Skeletal muscle tissue (tissue), 4 donors: ENCODE results near the gene MYOC. TPM values are rescaled to one million over a fixed set of nuclear protein-coding genes. Genes with fewer than 3 reads are reported as not detected.
"Not testable (repeated sequence)": the region's sequence is repeated elsewhere in the genome, so short reads cannot be mapped to it uniquely, and the experiment has no call there.

Experiments used
- H3K27ac ChIP-seq: one replicate; pipeline ENCODE4 v1.7.0; 2013; ENCODE audit warnings: mild to moderate bottlenecking, low read depth, low read length, inconsistent platforms
- H3K27me3 ChIP-seq, 3 donors: one replicate each; pipeline ENCODE4 v1.7.0; 2013; ENCODE audit warnings: low read length in 3 of 3; ENCODE audit not compliant: control insufficient read depth in 3 of 3, insufficient read depth in 3 of 3
- H3K36me3 ChIP-seq, 3 donors: one replicate each; pipeline ENCODE4 v1.7.0; 2013; ENCODE audit warnings: low read length in 3 of 3; ENCODE audit not compliant: control insufficient read depth in 3 of 3, insufficient read depth in 3 of 3
- H3K4me1 ChIP-seq, 3 donors: one replicate each; pipeline ENCODE4 v1.7.0; 2013; ENCODE audit warnings: low read length in 3 of 3, mild to moderate bottlenecking in 3 of 3; ENCODE audit not compliant: control insufficient read depth in 3 of 3, insufficient read depth in 3 of 3
- H3K4me3 ChIP-seq, 3 donors: one replicate each; pipeline ENCODE4 v1.7.0; 2013; ENCODE audit warnings: low read length in 3 of 3
- H3K9ac ChIP-seq, 3 donors: one replicate each; pipeline ENCODE4 v1.7.0; 2013; ENCODE audit warnings: low read length in 3 of 3, mild to moderate bottlenecking in 3 of 3, moderate library complexity in 2 of 3, low read depth in 1 of 3
- H3K9me3 ChIP-seq, 3 donors: one replicate each; pipeline ENCODE4 v1.7.0; 2013; ENCODE audit warnings: low read length in 3 of 3; ENCODE audit not compliant: control insufficient read depth in 3 of 3
- total RNA-seq: library from RNA; depleted of rRNA; stranded (reverse); fragments of >200 nt; gene quantifications from one replicate; pipeline ENCODE4 v1.2.3, GENCODE V29; 2014
- donor health status: Osteomylitis.

MYOC gene
- total RNA-seq, 1 donor from 2014 or later, result 5.2 TPM

DNA sequence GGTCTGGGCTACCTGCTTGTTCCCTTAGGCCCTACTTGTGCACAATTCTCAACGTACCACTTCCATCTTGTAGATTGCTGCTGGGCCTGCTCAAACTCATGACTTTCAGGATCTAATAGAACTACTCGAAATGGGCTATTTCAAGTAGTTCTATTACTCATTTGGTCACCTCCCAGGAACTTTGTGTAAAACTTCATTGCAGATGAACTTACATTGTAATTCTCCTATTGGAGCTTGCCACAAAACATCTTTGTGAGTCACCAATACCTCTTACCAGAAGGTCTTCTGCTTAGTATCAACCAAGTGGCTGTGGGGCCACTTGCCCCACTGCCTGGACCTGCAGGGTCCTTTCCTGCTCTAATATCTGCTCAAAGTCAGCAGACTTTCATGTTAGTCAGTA, 41.2 kb downstream of the MYOC start:
- H3K9ac ChIP-seq, result no peak overlapping the region
- H3K27ac ChIP-seq, result no peak overlapping the region
- H3K4me1 ChIP-seq, result no peaks in the 10 kb centered on the region
- no peak overlapping the region for H3K4me3 ChIP-seq
- H3K27me3 ChIP-seq, result no peaks in the 10 kb centered on the region
- no peaks in the 10 kb centered on the region for H3K36me3 ChIP-seq
- H3K9me3 ChIP-seq, result no peaks in the 10 kb centered on the region

DNA sequence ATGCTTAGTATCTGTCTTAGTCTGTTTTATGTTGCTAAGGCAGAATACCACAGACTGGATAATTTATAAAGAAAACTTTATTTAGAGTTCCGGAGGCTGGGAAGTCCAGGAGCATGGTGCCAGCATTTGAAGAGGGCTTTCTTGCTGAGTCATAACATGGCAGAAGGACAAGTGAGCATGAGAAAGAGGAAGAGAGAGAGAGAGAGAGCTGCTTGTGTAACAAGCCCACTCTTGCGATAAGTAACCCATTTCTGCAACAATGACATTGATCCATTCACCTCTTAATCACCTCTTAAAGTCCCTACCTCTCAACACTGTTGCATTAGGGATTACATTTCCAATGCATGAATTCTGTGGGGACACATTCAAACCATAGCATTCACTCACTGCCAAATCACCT, 42.1 kb downstream of the MYOC start:
- Histone ChIP-seq H3K4me1 (no peaks in the 10 kb centered on the region), H3K36me3 (no peaks in the 10 kb centered on the region), H3K9me3 (no peaks in the 10 kb centered on the region), H3K27ac (no peak overlapping the region), H3K4me3 (no peak overlapping the region), H3K27me3 (no peaks in the 10 kb centered on the region), H3K9ac (no peak overlapping the region)

DNA sequence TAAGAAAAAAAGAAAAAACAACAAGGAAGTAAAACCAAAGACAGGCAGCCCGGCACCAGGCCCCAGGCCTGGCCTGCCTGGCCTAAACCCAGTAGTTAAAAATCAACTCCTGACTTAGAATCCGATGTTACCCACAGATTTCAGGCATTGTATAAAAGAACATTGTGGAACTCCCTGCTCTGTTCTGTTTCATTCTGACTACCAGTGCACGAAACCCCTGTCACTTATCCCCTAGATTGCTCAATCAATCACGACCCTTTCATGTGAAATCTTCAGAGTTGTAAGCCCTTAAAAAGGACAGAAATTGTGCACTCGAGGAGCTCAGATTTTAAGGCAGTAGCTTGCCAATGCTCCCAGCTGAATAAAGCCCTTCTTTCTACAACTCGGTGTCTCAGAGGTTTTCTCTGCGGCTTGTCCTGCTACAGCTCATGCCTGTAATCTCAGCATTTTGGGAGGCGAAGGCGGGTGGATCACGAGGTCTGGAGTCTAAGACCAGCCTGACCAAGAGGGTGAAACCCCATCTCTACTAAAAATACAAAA, 46.0 kb downstream of the MYOC start:
- Histone ChIP-seq H3K36me3 (no peaks in the 10 kb centered on the region), H3K27me3 (no peaks in the 10 kb centered on the region), H3K9me3 (no peaks in the 10 kb centered on the region)

DNA sequence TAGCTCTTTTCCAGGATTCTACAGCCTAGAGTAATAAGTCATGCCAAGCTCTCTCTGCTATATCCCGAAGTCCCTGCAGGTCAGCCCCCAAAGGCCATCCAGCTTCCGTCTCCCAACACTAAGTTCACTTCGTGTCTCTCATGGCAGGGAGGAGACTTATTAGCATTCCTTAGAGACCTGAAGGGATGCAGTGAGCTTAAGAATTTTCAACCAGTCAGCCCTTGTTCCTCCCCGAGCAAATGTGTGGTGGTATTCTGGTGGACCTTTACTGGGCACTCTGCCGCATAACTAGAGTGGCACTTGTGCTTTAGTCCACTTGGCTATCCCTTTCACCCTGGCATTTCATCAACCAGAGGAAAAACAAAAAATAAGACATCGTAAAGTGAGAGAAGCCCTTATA, 49.4 kb downstream of the MYOC start:
- H3K27ac ChIP-seq, H3K27me3 ChIP-seq, H3K4me3 ChIP-seq, H3K9ac ChIP-seq, H3K9me3 ChIP-seq, H3K36me3 ChIP-seq, H3K4me1 ChIP-seq: not testable (repeated sequence)

More for the DNA sequence above, 46.0 kb downstream of the MYOC start:
- H3K4me1 ChIP-seq, result no peaks in the 10 kb centered on the region
- no peak overlapping the region for H3K9ac ChIP-seq
- H3K27ac ChIP-seq, result no peak overlapping the region
- H3K4me3 ChIP-seq, result no peak overlapping the region

DNA sequence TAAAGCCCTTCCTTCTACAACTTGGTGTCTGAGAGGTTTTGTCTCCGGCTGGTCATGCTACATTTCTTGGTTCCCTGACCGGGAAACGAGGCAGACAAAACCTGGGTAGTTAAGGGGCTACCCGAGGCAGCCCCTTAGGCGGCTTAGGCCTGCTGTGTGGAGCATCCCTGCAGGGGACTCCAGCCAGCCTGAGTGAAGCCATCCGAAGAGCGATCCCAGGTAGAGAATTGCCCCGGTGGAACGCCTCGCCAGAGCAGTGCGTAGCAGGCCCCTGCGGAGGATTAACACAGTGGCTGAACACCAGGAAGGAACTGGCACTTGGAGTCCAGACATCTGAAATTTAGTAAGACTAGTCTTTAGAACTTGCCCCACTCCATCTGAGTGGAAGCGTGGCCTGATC, 51.6 kb downstream of the MYOC start:
- Histone ChIP-seq H3K9me3 (no peaks in the 10 kb centered on the region), H3K4me1 (no peaks in the 10 kb centered on the region), H3K27ac (no peak overlapping the region), H3K36me3 (peaks cover 0 to 5% (median 0%) of the 10 kb centered on the region in 3 donors), H3K4me3 (no peak overlapping the region), H3K27me3 (no peaks in the 10 kb centered on the region), H3K9ac (no peak overlapping the region)

DNA sequence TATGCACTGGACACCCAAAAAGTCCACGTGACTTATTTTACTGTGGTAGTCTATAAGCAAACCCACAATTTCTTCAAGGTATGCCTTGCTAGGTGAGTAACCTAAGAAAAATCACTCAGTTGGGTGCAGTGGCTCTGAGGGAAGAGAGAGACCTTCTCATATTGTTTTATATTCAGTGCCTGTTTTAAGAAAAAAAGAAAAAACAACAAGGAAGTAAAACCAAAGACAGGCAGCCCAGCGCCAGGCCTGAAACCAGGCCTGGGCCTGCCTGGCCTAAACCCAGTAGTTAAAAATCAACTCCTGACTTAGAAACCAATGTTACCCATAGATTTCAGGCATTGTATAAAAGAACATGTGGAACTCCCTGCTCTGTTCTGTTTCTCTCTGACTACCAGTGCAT, 52.2 kb downstream of the MYOC start:
- not testable (repeated sequence) for H3K9me3 ChIP-seq, H3K36me3 ChIP-seq, H3K27ac ChIP-seq, H3K4me3 ChIP-seq, H3K9ac ChIP-seq, H3K4me1 ChIP-seq, H3K27me3 ChIP-seq

DNA sequence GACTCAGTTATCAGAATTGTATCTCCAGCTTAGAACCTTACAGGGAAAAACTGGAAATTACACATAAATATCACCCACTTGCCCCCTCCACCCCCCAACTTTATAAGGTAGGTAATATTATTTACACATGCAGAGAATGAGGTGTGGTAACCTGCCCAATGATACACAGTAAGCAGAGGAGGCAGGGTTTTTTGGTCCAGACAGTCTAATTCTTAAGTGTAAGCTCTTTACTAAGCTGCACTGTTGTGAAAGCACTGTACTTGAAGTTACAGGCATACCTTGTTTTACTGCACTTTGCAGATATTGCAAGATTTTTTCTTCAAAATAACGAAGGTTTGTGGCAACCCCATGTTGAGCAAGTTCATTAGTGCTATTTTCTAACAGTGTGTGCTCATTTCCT, 55.3 kb downstream of the MYOC start:
- Histone ChIP-seq H3K9me3 (no peaks in the 10 kb centered on the region), H3K27ac (no peak overlapping the region), H3K36me3 (peaks cover under 1 to 18% (median 2%) of the 10 kb centered on the region in 3 donors), H3K4me3 (no peak overlapping the region), H3K9ac (no peak overlapping the region), H3K27me3 (no peaks in the 10 kb centered on the region), H3K4me1 (no peaks in the 10 kb centered on the region)

DNA sequence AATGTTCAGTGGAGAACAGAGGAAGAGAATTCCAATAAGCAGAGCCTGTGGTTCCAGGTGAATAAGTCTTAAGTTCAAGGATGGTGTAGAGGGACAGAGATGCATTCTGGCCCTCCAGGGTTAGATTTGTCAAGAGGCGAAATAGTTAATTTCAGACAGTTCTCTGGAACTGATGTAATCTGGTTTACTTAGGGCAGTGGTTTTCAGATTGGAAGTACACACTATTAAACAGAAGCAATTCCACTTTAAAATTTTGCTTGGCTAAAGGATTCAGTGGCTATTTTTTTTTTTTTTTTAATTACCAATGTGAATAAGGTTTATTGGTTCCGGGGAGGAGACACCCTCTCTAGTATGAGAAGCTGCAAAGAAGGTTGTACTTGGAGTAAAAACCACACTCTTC, 55.8 kb downstream of the MYOC start:
- H3K9me3 ChIP-seq, result no peaks in the 10 kb centered on the region
- H3K4me1 ChIP-seq, result no peaks in the 10 kb centered on the region
- no peak overlapping the region for H3K27ac ChIP-seq
- H3K9ac ChIP-seq, result no peak overlapping the region
- H3K4me3 ChIP-seq, result no peak overlapping the region
- no peaks in the 10 kb centered on the region for H3K27me3 ChIP-seq
- H3K36me3 ChIP-seq, result peaks cover 5 to 23% (median 7%) of the 10 kb centered on the region in 3 donors

DNA sequence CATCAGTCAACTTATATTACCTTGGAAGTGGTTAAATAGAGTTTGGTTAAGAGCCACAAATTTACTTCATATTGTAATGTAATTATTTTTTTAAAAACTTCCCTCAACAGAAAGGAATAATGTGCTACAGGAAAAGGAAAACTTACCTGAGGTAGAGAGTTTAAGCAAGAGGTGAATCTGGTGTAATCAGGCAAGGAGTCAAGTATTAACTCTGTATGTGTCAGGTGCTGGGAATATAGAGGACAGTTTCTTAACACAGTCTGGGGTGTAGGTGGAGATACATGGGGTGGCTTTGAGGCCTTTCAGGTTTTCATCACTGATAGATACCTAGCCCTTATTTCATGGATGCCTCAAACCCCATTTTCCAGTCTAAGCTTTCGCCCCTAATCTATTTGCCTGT, 56.4 kb downstream of the MYOC start:
- Histone ChIP-seq H3K9me3 (no peaks in the 10 kb centered on the region), H3K27ac (no peak overlapping the region)

DNA sequence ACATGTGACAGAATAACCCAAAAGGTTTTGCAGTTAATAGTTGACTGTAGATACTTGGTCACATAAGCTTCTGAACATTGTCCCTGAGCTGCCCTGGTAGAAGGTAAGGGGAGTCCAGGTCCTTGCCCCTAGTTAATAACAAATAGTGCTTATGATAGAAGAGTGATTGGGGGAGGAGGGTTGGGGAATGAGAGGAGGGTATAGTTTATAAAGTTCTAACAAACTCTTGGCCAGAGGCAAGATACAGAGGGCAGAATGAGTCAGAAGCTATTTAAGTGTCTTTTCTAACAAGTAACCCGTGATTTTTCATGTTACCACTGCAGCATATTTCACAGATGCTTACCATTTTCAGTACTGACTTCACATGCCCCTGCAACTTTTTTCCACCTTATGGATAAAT, 57.2 kb downstream of the MYOC start:
- no peak overlapping the region for H3K4me3 ChIP-seq
- no peak overlapping the region for H3K9ac ChIP-seq
- H3K36me3 ChIP-seq, result peaks cover 9 to 34% (median 14%) of the 10 kb centered on the region in 3 donors
- no peaks in the 10 kb centered on the region for H3K4me1 ChIP-seq
- H3K27ac ChIP-seq, result peak overlapping the region; percentile 22
- no peaks in the 10 kb centered on the region for H3K27me3 ChIP-seq
- no peaks in the 10 kb centered on the region for H3K9me3 ChIP-seq

More for the DNA sequence above, 56.4 kb downstream of the MYOC start:
- peaks cover 9 to 26% (median 12%) of the 10 kb centered on the region in 3 donors for H3K36me3 ChIP-seq
- no peak overlapping the region for H3K9ac ChIP-seq
- H3K27me3 ChIP-seq, result no peaks in the 10 kb centered on the region
- no peaks in the 10 kb centered on the region for H3K4me1 ChIP-seq
- no peak overlapping the region for H3K4me3 ChIP-seq

DNA sequence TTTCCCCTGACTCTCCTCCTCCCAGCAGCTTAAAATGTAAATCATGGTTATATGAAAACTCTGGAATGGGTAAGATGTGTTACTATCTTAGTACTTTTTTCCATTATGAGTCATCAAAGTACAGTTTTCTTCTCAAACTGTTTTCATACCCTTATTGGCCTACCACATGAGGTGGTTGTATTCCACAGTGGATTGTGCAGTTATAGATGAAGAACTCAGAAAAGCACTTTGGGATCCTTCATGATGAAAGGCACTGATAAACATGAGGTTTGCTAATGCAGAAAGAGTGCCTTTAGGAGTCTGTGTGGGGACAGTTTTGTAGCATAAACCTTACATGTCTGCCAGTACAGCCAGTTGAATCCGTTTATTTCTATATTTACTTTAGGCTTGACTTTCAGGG, 62.5 kb downstream of the MYOC start:
- no peaks in the 10 kb centered on the region for H3K4me1 ChIP-seq
- H3K4me3 ChIP-seq, result no peak overlapping the region
- H3K9ac ChIP-seq, result no peak overlapping the region
- no peaks in the 10 kb centered on the region for H3K9me3 ChIP-seq
- no peaks in the 10 kb centered on the region for H3K27me3 ChIP-seq
- H3K27ac ChIP-seq, result no peak overlapping the region
- peaks cover 21 to 68% (median 53%) of the 10 kb centered on the region in 3 donors for H3K36me3 ChIP-seq
